ENCODE measurements around the gene MGMT. TPM values are rescaled to one million over a fixed set of nuclear protein-coding genes. Genes with fewer than 3 reads are reported as not detected.

MGMT gene
- polyA plus RNA-seq, 3 donors, result 9.5 to 23.5 (median 17.5) TPM

GRCh38 chr10:129624526-129624925, 157.5 kb downstream of the MGMT start:
- peaks cover 0 to 3% of the 10 kb centered on the region in 2 donors for H3K36me3 Mint-ChIP-seq
- 97% methylated on average over 6 of the region's 11 CpGs for WGBS (ENCODE audit: insufficient coverage)
- peaks cover 2 to 11% (median 8%) of the 10 kb centered on the region in 7 donors for H3K9me3 Mint-ChIP-seq

GRCh38 chr10:129626309-129626708, 159.3 kb downstream of the MGMT start:
- H3K9me3 Mint-ChIP-seq, result peaks cover 6 to 14% (median 11%) of the 10 kb centered on the region in 7 donors
- no peaks in the 10 kb centered on the region for H4K20me1 ChIP-seq (ENCODE audit: insufficient read depth, low read length)
- no peaks in the 10 kb centered on the region for H3K36me3 ChIP-seq (replicated peaks in 1 of 2; ENCODE audit: control insufficient read depth in 1 of 2, insufficient read depth in 2 of 2, low read length in 2 of 2)
- no peaks in the 10 kb centered on the region for H3K27me3 ChIP-seq (ENCODE audit: control insufficient read depth in 2 of 2, insufficient read depth in 2 of 2, low read length in 2 of 2)
- DNase-seq, result no peak
- H3K4me1 Mint-ChIP-seq, result peaks cover 17% of the 10 kb centered on the region
- no peaks in the 10 kb centered on the region for H3K4me1 ChIP-seq (ENCODE audit: control insufficient read depth in 1 of 2, insufficient read depth in 2 of 2, low read length in 2 of 2)
- WGBS (ENCODE audit: insufficient coverage), result 96% methylated on average over 13 of the region's 15 CpGs
- H3K36me3 Mint-ChIP-seq, result peaks cover 0 to 3% of the 10 kb centered on the region in 2 donors
- H3K4me2 ChIP-seq (replicated peaks; ENCODE audit: extremely low read depth, low read length, poor library complexity, severe bottlenecking), result no peak overlapping the region
- H3K4me3 Mint-ChIP-seq, result no peak overlapping the region
- no peak overlapping the region for H3K9ac ChIP-seq (ENCODE audit: insufficient read depth, low read length, poor library complexity, severe bottlenecking)
- TF ChIP-seq CTCF (IDR thresholded peaks at IDR 0.05), result no peak
- intact Hi-C loops (cut with micrococcal nuclease), result no loop called here
- H3K4me3 ChIP-seq (replicated peaks in 1 of 3; ENCODE audit: low read depth in 2 of 3, low read length in 3 of 3), result no peak overlapping the region
- no peak overlapping the region for H3K27ac Mint-ChIP-seq
- no peak overlapping the region for H2AFZ ChIP-seq (ENCODE audit: insufficient read depth, low read depth, low read length, poor library complexity, severe bottlenecking)
- H3K27ac ChIP-seq (ENCODE audit: low read depth in 1 of 2, low read length in 2 of 2), result no peak overlapping the region
- H3K27me3 Mint-ChIP-seq (ENCODE audit: low read depth in 3 of 3), result no peaks in the 10 kb centered on the region
- no peaks in the 10 kb centered on the region for H3K79me2 ChIP-seq (ENCODE audit: insufficient read depth, low read length)
- peaks cover 16 to 23% of the 10 kb centered on the region in 2 donors for H3K9me3 ChIP-seq (replicated peaks in 1 of 2; ENCODE audit: control insufficient read depth in 1 of 2, insufficient read depth in 1 of 2, low read length in 2 of 2)

More at GRCh38 chr10:129624526-129624925, 157.5 kb downstream of the MGMT start:
- Histone ChIP-seq H3K27ac (ENCODE audit: low read depth in 1 of 2, low read length in 2 of 2) (no peak overlapping the region), H3K36me3 (replicated peaks in 1 of 2; ENCODE audit: control insufficient read depth in 1 of 2, insufficient read depth in 2 of 2, low read length in 2 of 2) (no peaks in the 10 kb centered on the region), H3K27me3 (ENCODE audit: control insufficient read depth in 2 of 2, insufficient read depth in 2 of 2, low read length in 2 of 2) (no peaks in the 10 kb centered on the region), H3K79me2 (ENCODE audit: insufficient read depth, low read length) (no peaks in the 10 kb centered on the region), H3K4me3 (replicated peaks in 1 of 3; ENCODE audit: low read depth in 2 of 3, low read length in 3 of 3) (no peak overlapping the region), H2AFZ (ENCODE audit: insufficient read depth, low read depth, low read length, poor library complexity, severe bottlenecking) (no peak overlapping the region), H3K9ac (ENCODE audit: insufficient read depth, low read length, poor library complexity, severe bottlenecking) (no peak overlapping the region), H4K20me1 (ENCODE audit: insufficient read depth, low read length) (no peaks in the 10 kb centered on the region), H3K9me3 (replicated peaks in 1 of 2; ENCODE audit: control insufficient read depth in 1 of 2, insufficient read depth in 1 of 2, low read length in 2 of 2) (peaks cover 9 to 12% of the 10 kb centered on the region in 2 donors), H3K4me2 (replicated peaks; ENCODE audit: extremely low read depth, low read length, poor library complexity, severe bottlenecking) (no peak overlapping the region), H3K4me1 (ENCODE audit: control insufficient read depth in 1 of 2, insufficient read depth in 2 of 2, low read length in 2 of 2) (no peaks in the 10 kb centered on the region)
- DNase-seq, result no peak
- intact Hi-C loops (cut with micrococcal nuclease), result no loop called here
- no peak for TF ChIP-seq CTCF (IDR thresholded peaks at IDR 0.05)
- Mint-ChIP-seq H3K4me1 (peaks cover 17% of the 10 kb centered on the region), H3K27me3 (ENCODE audit: low read depth in 3 of 3) (no peaks in the 10 kb centered on the region), H3K27ac (no peak overlapping the region), H3K4me3 (no peak overlapping the region)

All from CD14-positive monocyte (primary cell).